Progenitor cell of endocrine pancreas (in vitro differentiated cells): Measurements from ENCODE around the gene KCTD11. TPM values are rescaled to one million over a fixed set of nuclear protein-coding genes. Genes with fewer than 3 reads are reported as not detected.

ENCODE experiments used
- DNase-seq: peaks from one replicate; pipeline ENCODE4 v3.0.0; 2021; ENCODE audit warnings: low spot score; ENCODE audit not compliant: unreplicated experiment
- H3K27ac Mint-ChIP-seq: 2 replicates; pipeline ENCODE4 v1.8.0; 2021; ENCODE audit warnings: mild to moderate bottlenecking, moderate library complexity, mixed read lengths
- H3K27me3 Mint-ChIP-seq: 2 replicates; pipeline ENCODE4 v1.8.0; 2021; ENCODE audit warnings: mixed read lengths
- H3K36me3 Mint-ChIP-seq: 2 replicates; pipeline ENCODE4 v1.8.0; 2022; ENCODE audit warnings: mixed read lengths; ENCODE audit not compliant: insufficient read depth
- H3K4me1 Mint-ChIP-seq: 2 replicates; pipeline ENCODE4 v1.8.0; 2021; ENCODE audit warnings: low read depth, mixed read lengths
- H3K4me3 Mint-ChIP-seq: 2 replicates; pipeline ENCODE4 v1.8.0; 2021; ENCODE audit warnings: low read depth, mild to moderate bottlenecking, moderate library complexity, mixed read lengths
- H3K9me3 Mint-ChIP-seq: 2 replicates; pipeline ENCODE4 v1.8.0; 2021; ENCODE audit warnings: low read depth, mixed read lengths
- CTCF ChIP-seq: fragments of 200-600 bp; sonication (generic); IDR thresholded peaks from one replicate; pipeline ENCODE4 v1.5.0; 2021; ENCODE audit warnings: antibody characterized with exemption, mild to moderate bottlenecking; ENCODE audit not compliant: unreplicated experiment
- total RNA-seq: library from RNA; stranded (reverse); gene quantifications from 2 replicates; pipeline ENCODE4 v1.2.1, GENCODE V29; 2021

Gene KCTD11
- total RNA-seq, 1 donor from 2014 or later, result 12.4 TPM

GRCh38 chr17:7380321-7380720 is 28.4 kb downstream of the KCTD11 start:
- peak overlapping the region; percentile 78 for H3K4me3 Mint-ChIP-seq
- H3K27ac Mint-ChIP-seq, result peak overlapping the region; percentile 17
- no peak for DNase-seq
- peaks cover 5% of the 10 kb centered on the region for H3K9me3 Mint-ChIP-seq
- H3K36me3 Mint-ChIP-seq, result no peaks in the 10 kb centered on the region
- TF ChIP-seq CTCF, result no peak
- peaks cover 9% of the 10 kb centered on the region for H3K4me1 Mint-ChIP-seq
- H3K27me3 Mint-ChIP-seq, result peaks cover 37% of the 10 kb centered on the region

- Mint-ChIP-seq H3K36me3 (no peaks in the 10 kb centered on the region), H3K9me3 (peaks cover 5% of the 10 kb centered on the region), H3K27me3 (peaks cover 37% of the 10 kb centered on the region), H3K4me3 (peak within 1 kb of the TSS; percentile 78), H3K27ac (peak within 1 kb of the TSS; percentile 79), H3K4me1 (peaks cover 9% of the 10 kb centered on the region)
- TF ChIP-seq CTCF, result no peak
- peak; percentile 33 for DNase-seq
These were observed 29.1 kb downstream of the KCTD11 start, which contains the start of gene TNK1 for GRCh38 chr17:7380855-7381683. TSS of gene TNK1 (plus strand) at chr17:7381089. CDS start at chr17:7382927, 1,838 bp downstream.

GRCh38 chr17:7382901-7383300 is 30.9 kb downstream of the KCTD11 start:
- no peak for TF ChIP-seq CTCF
- Mint-ChIP-seq H3K9me3 (peaks cover 5% of the 10 kb centered on the region), H3K27ac (no peak overlapping the region), H3K36me3 (peaks cover 1% of the 10 kb centered on the region), H3K27me3 (peaks cover 37% of the 10 kb centered on the region), H3K4me1 (peaks cover 9% of the 10 kb centered on the region), H3K4me3 (no peak overlapping the region)
- DNase-seq, result no peak

- Mint-ChIP-seq H3K36me3 (peaks cover 1% of the 10 kb centered on the region), H3K27ac (no peak overlapping the region), H3K4me1 (peaks cover 9% of the 10 kb centered on the region), H3K27me3 (peaks cover 37% of the 10 kb centered on the region), H3K9me3 (peaks cover 5% of the 10 kb centered on the region), H3K4me3 (no peak overlapping the region)
- TF ChIP-seq CTCF, result no peak
- DNase-seq, result no peak
These were observed 31.4 kb downstream of the KCTD11 start for GRCh38 chr17:7383371-7383741.

GRCh38 chr17:7383742-7384488 is 32.0 kb downstream of the KCTD11 start:
- DNase-seq, result peak; percentile 58
- peaks cover 1% of the 10 kb centered on the region for H3K36me3 Mint-ChIP-seq
- TF ChIP-seq CTCF, result no peak
- H3K4me3 Mint-ChIP-seq, result peak overlapping the region; percentile 51
- no peak overlapping the region for H3K27ac Mint-ChIP-seq
- peaks cover 9% of the 10 kb centered on the region for H3K4me1 Mint-ChIP-seq
- H3K9me3 Mint-ChIP-seq, result peaks cover 5% of the 10 kb centered on the region
- peaks cover 37% of the 10 kb centered on the region for H3K27me3 Mint-ChIP-seq
